Neuronal stem cell (in vitro differentiated cells): ENCODE measurements around the gene PLXNB1.

Source experiments
- DNase-seq: peaks from one replicate; pipeline ENCODE4 v3.0.0-alpha.2; 2013; ENCODE audit warnings: low spot score
- H2AFZ ChIP-seq: one replicate; pipeline ENCODE4 v1.6.1; 2013; ENCODE audit warnings: mild to moderate bottlenecking, low read length, inconsistent platforms
- H2AK5ac ChIP-seq: 2 replicates; pipeline ENCODE4 v1.6.1; 2013; ENCODE audit warnings: low read depth, mild to moderate bottlenecking, inconsistent platforms, low read length, moderate library complexity, mixed read lengths
- H2BK120ac ChIP-seq: 2 replicates; pipeline ENCODE4 v1.6.1; 2013; ENCODE audit warnings: low read depth, mild to moderate bottlenecking, inconsistent platforms, low read length, moderate library complexity, mixed read lengths
- H2BK12ac ChIP-seq: one replicate; pipeline ENCODE4 v1.6.1; 2013; ENCODE audit warnings: low read length, inconsistent platforms
- H2BK15ac ChIP-seq: 2 replicates; pipeline ENCODE4 v1.6.1; 2013; ENCODE audit warnings: mild to moderate bottlenecking, low read length, inconsistent platforms, mixed read lengths
- H2BK5ac ChIP-seq: one replicate; pipeline ENCODE4 v1.6.1; 2013; ENCODE audit warnings: inconsistent platforms, mild to moderate bottlenecking, low read length, moderate library complexity
- H3K14ac ChIP-seq: one replicate; pipeline ENCODE4 v1.6.1; 2013; ENCODE audit warnings: low read length, inconsistent platforms
- H3K18ac ChIP-seq: 2 replicates; pipeline ENCODE4 v1.6.1; 2013; ENCODE audit warnings: low read length, inconsistent platforms
- H3K23ac ChIP-seq: 2 replicates; pipeline ENCODE4 v1.6.1; 2013; ENCODE audit warnings: low read depth, mild to moderate bottlenecking, mixed read lengths, low read length, inconsistent platforms; ENCODE audit not compliant: poor library complexity
- H3K27ac ChIP-seq: replicated peaks from 3 replicates; pipeline ENCODE4 v1.5.1; 2013; ENCODE audit warnings: low read length, inconsistent platforms
- H3K27me3 ChIP-seq, 3 experiments: 2 replicates each; pipeline ENCODE4 v1.6.1; 2013; ENCODE audit warnings: low read length in 3 of 3, mild to moderate bottlenecking in 2 of 3, inconsistent platforms in 1 of 3, low read depth in 1 of 3, mixed read lengths in 1 of 3, moderate library complexity in 1 of 3; ENCODE audit not compliant: control insufficient read depth in 3 of 3, insufficient read depth in 3 of 3
- H3K36me3 ChIP-seq, 2 donors: replicated peaks in 1 of 2; 2 replicates each; pipeline ENCODE4 v1.6.1; 2013; ENCODE audit warnings: low read length in 2 of 2; ENCODE audit not compliant: control insufficient read depth in 2 of 2, insufficient read depth in 2 of 2
- H3K4ac ChIP-seq: 2 replicates; pipeline ENCODE4 v1.6.1; 2013; ENCODE audit warnings: inconsistent platforms, mild to moderate bottlenecking, low read length, moderate library complexity
- H3K4me1 ChIP-seq, 2 donors: 1 replicate in 1 of 2; 2 replicates in 1 of 2; pipeline ENCODE4 v1.6.1; 2013; ENCODE audit warnings: low read length in 2 of 2, low read depth in 1 of 2; ENCODE audit not compliant: control insufficient read depth in 2 of 2, insufficient read depth in 1 of 2
- H3K4me2 ChIP-seq: one replicate; pipeline ENCODE4 v1.6.1; 2013; ENCODE audit warnings: mild to moderate bottlenecking, low read length, inconsistent platforms; ENCODE audit not compliant: insufficient read depth, poor library complexity, severe bottlenecking
- H3K4me3 ChIP-seq, 2 donors: 2 replicates each; pipeline ENCODE4 v1.5.1; 2013; ENCODE audit warnings: low read length in 2 of 2, mild to moderate bottlenecking in 2 of 2, inconsistent platforms in 1 of 2, moderate library complexity in 1 of 2
- H3K79me1 ChIP-seq: one replicate; pipeline ENCODE4 v1.6.1; 2013; ENCODE audit warnings: low read depth, mild to moderate bottlenecking, inconsistent platforms, low read length, moderate library complexity
- H3K9ac ChIP-seq: one replicate; pipeline ENCODE4 v1.6.1; 2013; ENCODE audit warnings: mild to moderate bottlenecking, low read depth, low read length, inconsistent platforms; ENCODE audit not compliant: poor library complexity
- H3K9me3 ChIP-seq, 2 donors: replicated peaks in 1 of 2; 2 replicates each; pipeline versions ENCODE3 to v1.6.1; 2013; ENCODE audit warnings: low read length in 2 of 2, mild to moderate bottlenecking in 2 of 2, inconsistent platforms in 1 of 2, low read depth in 1 of 2, mixed read lengths in 1 of 2, moderate library complexity in 1 of 2; ENCODE audit not compliant: control insufficient read depth in 2 of 2, insufficient read depth in 1 of 2
- H4K8ac ChIP-seq: one replicate; pipeline ENCODE4 v1.6.1; 2013; ENCODE audit warnings: low read depth, mild to moderate bottlenecking, inconsistent platforms, low read length, moderate library complexity
- H4K91ac ChIP-seq: one replicate; pipeline ENCODE4 v1.6.1; 2013; ENCODE audit warnings: low read length, low read depth, mild to moderate bottlenecking, inconsistent platforms; ENCODE audit not compliant: poor library complexity
- WGBS, 2 donors: extraction: QIAGEN DNeasy Blood & Tissue Kit; methylation state at CpG; one replicate each; pipeline ENCODE4 v1.1.7; 2013; ENCODE audit warnings: missing lambda C conversion rate in 2 of 2, mixed read lengths in 1 of 2; ENCODE audit not compliant: insufficient read length in 2 of 2, insufficient replicate concordance in 1 of 2; ENCODE audit errors: extremely low coverage in 2 of 2; 5-methylcytosine and 5-hydroxymethylcytosine counted together

The PLXNB1 gene

DNA sequence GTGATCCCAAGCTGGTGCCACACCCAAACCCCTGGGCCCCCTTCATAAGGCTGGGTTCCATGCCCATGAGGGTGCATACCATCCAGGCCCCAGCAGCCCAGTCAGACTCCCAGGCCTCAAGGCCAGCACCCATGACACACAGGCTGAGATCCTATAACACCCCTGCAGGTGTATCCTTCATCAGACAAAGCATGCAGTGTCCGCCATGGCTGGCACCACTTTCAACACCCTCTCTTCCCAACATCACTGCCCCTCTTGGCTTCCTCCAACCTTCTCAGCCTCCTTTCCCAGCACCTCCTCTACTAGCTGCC lies 6.5 kb upstream of the PLXNB1 start:
- no peak for DNase-seq
- Histone ChIP-seq H2BK120ac (no peak overlapping the region), H4K91ac (no peak overlapping the region), H3K4me3 (no peak overlapping the region), H3K36me3 (peaks cover 16 to 38% of the 10 kb centered on the region in 2 donors), H2BK12ac (no peak overlapping the region), H2AFZ (no peak overlapping the region), H3K4me1 (peaks cover 2 to 15% of the 10 kb centered on the region in 2 donors), H3K27ac (no peak overlapping the region), H3K9me3 (no peaks in the 10 kb centered on the region), H3K4ac (no peak overlapping the region), H3K79me1 (peaks cover 7% of the 10 kb centered on the region), H4K8ac (peak overlapping the region; percentile 55), H3K9ac (no peak overlapping the region), H2BK5ac (no peak overlapping the region), H3K23ac (no peak overlapping the region), H3K27me3 (no peaks in the 10 kb centered on the region), H3K18ac (no peak overlapping the region), H3K4me2 (no peak overlapping the region), H3K14ac (no peak overlapping the region), H2BK15ac (no peak overlapping the region), H2AK5ac (no peak overlapping the region)
- no CpG with 5 or more reads among the region's 1 CpG for WGBS, 2 donors

- Histone ChIP-seq H2AFZ (no peak overlapping the region), H2BK5ac (no peak overlapping the region), H2BK12ac (no peak overlapping the region), H3K27me3 (no peaks in the 10 kb centered on the region), H3K4me2 (no peak overlapping the region), H3K9me3 (no peaks in the 10 kb centered on the region), H4K91ac (no peak overlapping the region), H3K27ac (no peak overlapping the region), H2BK15ac (no peak overlapping the region), H3K36me3 (peaks cover 16 to 38% of the 10 kb centered on the region in 2 donors), H4K8ac (no peak overlapping the region), H3K18ac (no peak overlapping the region), H3K14ac (no peak overlapping the region), H2BK120ac (no peak overlapping the region), H3K4me1 (peaks cover 0 to 16% of the 10 kb centered on the region in 2 donors), H3K4me3 (no peak overlapping the region), H3K23ac (no peak overlapping the region), H3K4ac (no peak overlapping the region), H3K9ac (no peak overlapping the region), H3K79me1 (peaks cover 7% of the 10 kb centered on the region), H2AK5ac (no peak overlapping the region)
- no CpG with 5 or more reads among the region's 7 CpGs for WGBS, 2 donors
- DNase-seq = peak; percentile 89
Observed at GRCh38 chr3:48435774-48436476, 6.0 kb upstream of the PLXNB1 start.

GRCh38 chr3:48435223-48435595 lies 5.3 kb upstream of the PLXNB1 start:
- no peaks in the 10 kb centered on the region for H3K9me3 ChIP-seq
- peaks cover 16 to 38% of the 10 kb centered on the region in 2 donors for H3K36me3 ChIP-seq
- no peak overlapping the region for H2BK120ac ChIP-seq
- H3K27me3 ChIP-seq = no peaks in the 10 kb centered on the region
- no peak overlapping the region for H3K27ac ChIP-seq
- H3K9ac ChIP-seq = no peak overlapping the region
- no peak overlapping the region for H2AFZ ChIP-seq
- H3K79me1 ChIP-seq = peaks cover 8% of the 10 kb centered on the region
- H3K23ac ChIP-seq = no peak overlapping the region
- H4K91ac ChIP-seq = no peak overlapping the region
- no peak for DNase-seq
- peak overlapping the region; percentile 32 for H2BK15ac ChIP-seq
- no peak overlapping the region for H3K4ac ChIP-seq
- H3K18ac ChIP-seq = no peak overlapping the region
- no peak overlapping the region for H3K4me3 ChIP-seq
- peak overlapping the region; percentile 19 for H2BK12ac ChIP-seq
- H3K4me1 ChIP-seq = peaks cover under 1 to 23% of the 10 kb centered on the region in 2 donors
- WGBS, 2 donors = no CpG with 5 or more reads among the region's 4 CpGs
- no peak overlapping the region for H4K8ac ChIP-seq
- H2AK5ac ChIP-seq = no peak overlapping the region
- H3K4me2 ChIP-seq = no peak overlapping the region
- H2BK5ac ChIP-seq = no peak overlapping the region
- H3K14ac ChIP-seq = no peak overlapping the region

DNA sequence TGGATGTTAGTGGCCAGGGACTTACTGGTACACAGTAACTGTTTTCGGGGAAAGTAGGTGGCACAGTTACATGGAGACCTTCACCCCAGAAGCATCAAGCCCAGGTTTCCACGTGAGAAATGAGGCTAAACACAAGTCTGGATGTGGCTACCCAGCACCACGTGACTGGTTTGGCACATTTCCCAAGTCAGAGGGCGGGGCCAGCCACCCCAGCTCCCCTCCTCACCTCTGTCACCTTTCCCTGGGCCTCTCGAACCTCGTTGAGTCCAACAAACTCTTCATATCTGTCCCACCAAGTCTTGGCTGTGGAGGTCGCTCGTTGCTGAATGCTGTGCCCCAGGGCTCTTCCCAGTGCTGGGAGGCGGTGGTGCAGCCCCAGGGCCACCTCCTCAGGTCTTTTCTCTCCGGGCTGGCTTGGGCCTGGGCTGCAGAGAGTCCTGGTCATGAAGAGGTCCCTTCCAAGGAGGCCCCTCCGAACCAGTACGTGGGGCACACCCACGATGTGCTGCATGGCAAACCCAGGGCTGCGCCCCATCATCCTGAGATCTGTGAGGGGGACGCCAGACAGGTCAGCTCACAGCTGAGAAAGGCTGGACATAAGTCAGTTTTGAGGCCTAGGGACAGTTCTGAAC lies 4.8 kb upstream of the PLXNB1 start:
- H3K4ac ChIP-seq = no peak overlapping the region

More for the DNA sequence above, 4.8 kb upstream of the PLXNB1 start:
- no peak overlapping the region for H2BK120ac ChIP-seq
- H3K4me3 ChIP-seq = no peak overlapping the region
- no peaks in the 10 kb centered on the region for H3K9me3 ChIP-seq
- no peak overlapping the region for H3K14ac ChIP-seq
- H3K9ac ChIP-seq = peak overlapping the region; percentile 4
- no peak overlapping the region for H3K4me2 ChIP-seq
- no peaks in the 10 kb centered on the region for H3K27me3 ChIP-seq
- H3K4me1 ChIP-seq = peaks cover 2 to 24% of the 10 kb centered on the region in 2 donors
- no peak overlapping the region for H2AK5ac ChIP-seq
- peaks cover 7% of the 10 kb centered on the region for H3K79me1 ChIP-seq
- no peak overlapping the region for H3K18ac ChIP-seq
- no peak for DNase-seq
- H2BK12ac ChIP-seq = peak overlapping the region; percentile 41
- peaks cover 16 to 38% of the 10 kb centered on the region in 2 donors for H3K36me3 ChIP-seq
- H2BK15ac ChIP-seq = peak overlapping the region; percentile 32
- H2BK5ac ChIP-seq = no peak overlapping the region
- H4K8ac ChIP-seq = no peak overlapping the region
- no CpG with 5 or more reads among the region's 15 CpGs for WGBS, 2 donors
- H2AFZ ChIP-seq = no peak overlapping the region
- no peak overlapping the region for H3K23ac ChIP-seq
- H3K27ac ChIP-seq = no peak overlapping the region
- H4K91ac ChIP-seq = no peak overlapping the region
